ENCODE measurements around the gene MT1G.
A peak's percentile ranks its signal among the peaks of the same experiment; 100 is the strongest.

The MT1G gene

DNA sequence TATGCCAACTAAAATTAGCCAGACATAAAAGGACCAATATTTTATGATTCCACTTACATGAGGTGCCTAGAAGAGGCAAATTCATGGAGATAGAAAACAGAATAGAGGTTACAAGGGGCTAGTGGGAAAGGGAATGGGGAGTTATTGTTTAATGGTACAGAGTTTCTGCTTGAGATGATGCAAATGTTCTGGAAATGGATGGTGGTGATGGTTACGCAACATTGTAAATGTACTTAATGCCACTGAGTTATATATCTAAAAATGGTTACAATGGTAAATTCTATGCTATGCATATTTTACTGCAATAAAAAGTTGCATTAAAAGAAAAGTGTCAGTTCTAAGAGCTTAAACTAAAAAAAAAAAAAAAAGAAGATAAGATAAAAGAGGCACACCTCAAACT, 32.3 kb upstream of the MT1G start:
- no peak for ATAC-seq (replicated peaks)
- no peak for DNase-seq
- H3K4me3 Mint-ChIP-seq: no peak overlapping the region

DNA sequence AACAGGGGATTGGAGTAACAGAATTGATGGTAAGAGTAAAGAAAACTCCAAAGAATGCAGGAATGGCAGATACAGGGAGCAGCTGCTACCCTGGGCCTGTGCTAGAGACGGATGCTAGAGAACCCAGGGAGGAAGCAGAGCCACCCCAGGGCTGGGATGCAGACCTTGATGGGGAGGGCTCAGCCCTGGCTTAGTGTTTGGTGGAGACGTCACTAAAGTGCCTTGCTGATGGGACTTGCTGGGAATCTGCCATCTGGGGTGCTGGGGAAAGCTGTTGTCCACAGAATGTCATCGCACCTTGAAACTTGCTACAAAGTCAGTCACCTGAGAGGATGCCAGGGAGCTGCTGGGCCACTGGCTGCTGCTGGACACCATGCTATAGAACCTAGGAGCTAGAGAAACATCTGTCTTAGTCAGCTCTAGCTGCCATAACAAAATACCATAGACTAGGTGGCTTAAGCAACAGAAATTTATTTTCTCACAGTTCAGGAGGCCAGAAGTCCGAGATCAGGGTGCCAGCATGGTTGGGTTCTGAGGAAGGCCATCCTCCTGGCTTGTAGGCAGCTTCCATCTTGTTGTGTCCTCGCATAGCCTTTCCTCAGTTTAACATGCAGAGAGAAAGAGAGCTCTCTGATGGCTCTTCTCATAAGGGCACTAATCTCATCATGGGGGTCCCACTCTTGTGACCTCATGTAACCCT, 29.7 kb upstream of the MT1G start:
- DNase-seq (no peak), ATAC-seq (replicated peaks) (no peak)
- Mint-ChIP-seq H3K4me3 (no peak overlapping the region), H3K27ac (no peak overlapping the region), H3K4me1 (ENCODE audit: low read depth in 2 of 2) (peaks cover 0 to 2% of the 10 kb centered on the region in 2 donors), H3K27me3 (no peaks in the 10 kb centered on the region), H3K9me3 (no peaks in the 10 kb centered on the region), H3K36me3 (ENCODE audit: insufficient read depth) (no peaks in the 10 kb centered on the region)

More for the DNA sequence above, 32.3 kb upstream of the MT1G start:
- H3K9me3 Mint-ChIP-seq: no peaks in the 10 kb centered on the region
- H3K4me1 Mint-ChIP-seq (ENCODE audit: low read depth in 2 of 2): peaks cover 0 to 2% of the 10 kb centered on the region in 2 donors
- H3K27ac Mint-ChIP-seq: no peak overlapping the region
- no peaks in the 10 kb centered on the region for H3K36me3 Mint-ChIP-seq (ENCODE audit: insufficient read depth)
- no peaks in the 10 kb centered on the region for H3K27me3 Mint-ChIP-seq

DNA sequence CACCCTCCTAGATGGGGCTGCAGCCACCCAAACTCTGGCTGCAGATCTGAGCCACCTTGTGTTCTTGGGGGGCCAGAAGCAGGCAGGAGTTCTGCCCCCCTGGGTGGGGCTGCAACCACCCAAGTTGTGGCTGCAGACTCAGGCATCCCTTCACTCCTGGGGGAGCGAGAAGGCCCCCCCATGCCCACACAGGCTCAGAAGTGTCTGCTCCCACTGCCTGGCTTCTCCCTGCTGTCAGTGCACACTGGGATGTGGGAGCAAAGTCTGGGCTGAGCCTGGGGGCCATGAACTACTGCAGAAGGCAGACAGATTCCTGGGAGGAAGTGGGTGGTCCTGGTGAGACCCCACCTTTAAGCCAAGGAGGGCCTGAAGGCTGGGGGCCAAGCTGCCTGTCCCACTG, 27.4 kb upstream of the MT1G start:
- no peak for DNase-seq
- no peak for ATAC-seq (replicated peaks)
- Mint-ChIP-seq H3K27ac (no peak overlapping the region), H3K9me3 (no peaks in the 10 kb centered on the region), H3K36me3 (ENCODE audit: insufficient read depth) (no peaks in the 10 kb centered on the region), H3K4me1 (ENCODE audit: low read depth in 2 of 2) (no peaks in the 10 kb centered on the region), H3K4me3 (no peak overlapping the region), H3K27me3 (peaks cover 0 to 8% of the 10 kb centered on the region in 2 donors)

DNA sequence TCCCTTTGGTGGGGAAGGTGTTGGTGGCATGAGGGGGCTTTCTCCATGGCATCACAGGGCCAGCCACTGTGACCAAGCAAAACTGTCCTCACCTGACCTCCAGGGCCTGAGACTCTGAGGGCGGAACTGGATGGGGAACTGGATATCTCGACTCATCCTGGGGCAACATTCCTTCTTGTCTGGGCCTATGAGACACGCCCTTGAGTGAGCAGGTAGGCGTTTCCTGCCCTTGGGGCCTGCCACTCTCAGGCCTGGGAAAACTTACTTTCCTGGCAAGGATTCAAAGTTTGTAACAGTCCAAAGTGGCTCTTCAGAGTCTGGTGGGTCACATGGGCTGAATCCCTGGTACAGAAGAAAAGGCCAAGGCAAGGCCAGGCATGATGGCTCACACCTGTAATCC, 24.0 kb upstream of the MT1G start:
- Mint-ChIP-seq H3K27ac (no peak overlapping the region), H3K27me3 (peaks cover 0 to 24% of the 10 kb centered on the region in 2 donors), H3K4me1 (ENCODE audit: low read depth in 2 of 2) (no peaks in the 10 kb centered on the region), H3K36me3 (ENCODE audit: insufficient read depth) (no peaks in the 10 kb centered on the region), H3K9me3 (no peaks in the 10 kb centered on the region), H3K4me3 (no peak overlapping the region)
- DNase-seq: no peak
- no peak for ATAC-seq (replicated peaks)

DNA sequence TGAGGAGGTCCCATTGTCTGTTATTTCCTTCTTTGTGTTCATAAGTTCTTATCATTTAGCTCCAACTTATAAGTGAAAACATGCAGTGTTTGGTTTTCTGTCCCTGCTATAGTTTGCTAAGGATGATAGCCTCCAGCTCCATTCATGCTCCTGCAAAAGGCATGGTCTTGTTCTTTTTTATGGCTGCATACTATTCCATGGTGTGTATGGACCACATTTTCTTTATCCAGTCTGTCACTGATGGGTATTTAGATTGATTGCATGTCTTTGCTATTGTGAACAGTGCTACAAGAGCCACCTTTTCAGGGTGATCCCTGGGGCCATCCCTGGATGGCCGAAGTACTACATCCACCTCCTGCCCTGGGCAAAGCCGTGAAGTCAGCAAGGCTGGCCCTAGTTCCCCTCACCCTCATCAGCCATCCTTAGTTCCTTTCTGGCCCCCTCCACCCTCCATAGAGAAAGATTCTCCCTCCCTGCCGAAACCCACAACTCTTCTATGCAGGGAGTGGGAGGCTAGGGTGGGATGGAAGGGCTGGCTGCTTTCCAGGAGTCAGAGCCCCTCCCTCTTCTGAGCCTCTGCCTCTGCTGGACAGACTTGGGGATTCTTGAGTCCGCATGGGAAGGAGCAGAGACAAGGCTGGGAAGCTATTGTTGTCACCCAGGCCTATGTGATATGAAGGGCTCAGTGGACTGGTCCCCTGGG, 22.7 kb upstream of the MT1G start:
- H3K27ac Mint-ChIP-seq: no peak overlapping the region
- H3K36me3 Mint-ChIP-seq (ENCODE audit: insufficient read depth): no peaks in the 10 kb centered on the region
- ATAC-seq (replicated peaks): no peak
- H3K27me3 Mint-ChIP-seq: peaks cover 0 to 24% of the 10 kb centered on the region in 2 donors
- H3K9me3 Mint-ChIP-seq: no peaks in the 10 kb centered on the region
- no peak overlapping the region for H3K4me3 Mint-ChIP-seq
- no peak for DNase-seq
- no peaks in the 10 kb centered on the region for H3K4me1 Mint-ChIP-seq (ENCODE audit: low read depth in 2 of 2)

DNA sequence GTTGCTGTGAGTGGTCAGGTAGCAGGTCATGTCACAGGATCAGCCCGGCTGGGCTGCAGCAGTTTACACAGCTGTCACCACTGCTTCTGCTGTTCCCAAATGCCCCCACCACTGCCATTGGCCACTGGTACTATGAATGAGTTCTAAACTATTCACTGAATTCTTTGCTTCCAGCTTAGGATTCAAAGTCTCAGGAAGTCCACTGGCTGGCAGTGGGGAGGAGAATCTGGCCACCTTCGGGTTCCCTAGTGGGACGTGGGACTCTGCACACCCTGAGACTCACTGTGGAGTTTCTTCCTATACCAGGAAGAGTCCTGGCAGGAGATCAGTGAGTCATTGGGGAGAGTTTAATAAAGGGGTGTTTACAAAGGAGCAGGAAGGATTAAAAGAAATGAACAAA, 21.3 kb upstream of the MT1G start:
- ATAC-seq (replicated peaks): no peak

DNA sequence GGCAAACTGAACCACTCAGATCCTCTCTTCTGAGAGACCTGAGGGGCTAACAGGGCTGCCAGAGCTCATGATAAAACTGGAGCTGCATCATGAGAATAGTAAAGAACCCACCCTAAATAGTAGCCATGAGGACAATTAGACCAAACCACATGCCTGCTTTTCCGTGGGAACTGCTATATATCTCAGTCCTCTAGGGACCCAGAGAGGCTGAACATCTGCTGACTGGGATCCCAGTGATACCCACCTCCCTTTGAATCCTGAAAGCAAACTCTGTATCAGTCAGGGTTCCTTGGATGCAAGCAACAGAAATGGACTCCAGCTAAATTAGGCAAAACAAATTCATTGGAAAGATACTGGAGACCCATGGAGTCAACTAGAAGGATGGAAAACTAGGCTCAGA, 20.9 kb upstream of the MT1G start:
- Mint-ChIP-seq H3K27me3 (peaks cover 0 to 24% of the 10 kb centered on the region in 2 donors), H3K4me3 (no peak overlapping the region), H3K4me1 (ENCODE audit: low read depth in 2 of 2) (peaks cover 3 to 9% of the 10 kb centered on the region in 2 donors), H3K27ac (no peak overlapping the region), H3K9me3 (no peaks in the 10 kb centered on the region), H3K36me3 (ENCODE audit: insufficient read depth) (no peaks in the 10 kb centered on the region)
- DNase-seq (no peak), ATAC-seq (replicated peaks) (no peak)

More for the DNA sequence above, 21.3 kb upstream of the MT1G start:
- peaks cover 2 to 4% of the 10 kb centered on the region in 2 donors for H3K4me1 Mint-ChIP-seq (ENCODE audit: low read depth in 2 of 2)
- H3K9me3 Mint-ChIP-seq: no peaks in the 10 kb centered on the region
- DNase-seq: no peak
- no peak overlapping the region for H3K27ac Mint-ChIP-seq
- H3K4me3 Mint-ChIP-seq: no peak overlapping the region
- H3K27me3 Mint-ChIP-seq: peaks cover 0 to 24% of the 10 kb centered on the region in 2 donors
- no peaks in the 10 kb centered on the region for H3K36me3 Mint-ChIP-seq (ENCODE audit: insufficient read depth)

DNA sequence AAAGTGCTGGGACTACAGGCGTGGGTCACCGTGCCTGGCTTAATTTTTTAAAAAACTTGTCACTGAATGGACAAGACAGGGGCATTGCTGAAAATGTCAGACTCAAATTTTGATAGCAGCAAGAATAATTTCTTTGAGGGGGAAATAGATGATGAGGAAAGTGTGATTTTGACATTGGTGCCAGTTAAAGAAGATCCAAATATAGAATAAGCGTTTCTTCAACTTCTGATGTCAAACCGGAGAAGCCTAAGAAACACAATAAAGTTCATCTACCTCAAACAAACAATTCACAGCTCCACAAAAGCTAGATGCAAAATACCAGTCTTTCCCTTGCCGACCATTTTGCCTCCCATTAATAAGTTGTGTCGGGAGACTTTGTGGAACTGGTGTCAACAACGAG, 18.9 kb upstream of the MT1G start:
- Mint-ChIP-seq H3K4me3 (no peak overlapping the region), H3K9me3 (no peaks in the 10 kb centered on the region), H3K36me3 (ENCODE audit: insufficient read depth) (peaks cover 10% of the 10 kb centered on the region), H3K4me1 (ENCODE audit: low read depth in 2 of 2) (peaks cover 13 to 17% of the 10 kb centered on the region in 2 donors), H3K27me3 (peaks cover 0 to 24% of the 10 kb centered on the region in 2 donors), H3K27ac (no peak overlapping the region)
- no peak for DNase-seq
- no peak for ATAC-seq (replicated peaks)

DNA sequence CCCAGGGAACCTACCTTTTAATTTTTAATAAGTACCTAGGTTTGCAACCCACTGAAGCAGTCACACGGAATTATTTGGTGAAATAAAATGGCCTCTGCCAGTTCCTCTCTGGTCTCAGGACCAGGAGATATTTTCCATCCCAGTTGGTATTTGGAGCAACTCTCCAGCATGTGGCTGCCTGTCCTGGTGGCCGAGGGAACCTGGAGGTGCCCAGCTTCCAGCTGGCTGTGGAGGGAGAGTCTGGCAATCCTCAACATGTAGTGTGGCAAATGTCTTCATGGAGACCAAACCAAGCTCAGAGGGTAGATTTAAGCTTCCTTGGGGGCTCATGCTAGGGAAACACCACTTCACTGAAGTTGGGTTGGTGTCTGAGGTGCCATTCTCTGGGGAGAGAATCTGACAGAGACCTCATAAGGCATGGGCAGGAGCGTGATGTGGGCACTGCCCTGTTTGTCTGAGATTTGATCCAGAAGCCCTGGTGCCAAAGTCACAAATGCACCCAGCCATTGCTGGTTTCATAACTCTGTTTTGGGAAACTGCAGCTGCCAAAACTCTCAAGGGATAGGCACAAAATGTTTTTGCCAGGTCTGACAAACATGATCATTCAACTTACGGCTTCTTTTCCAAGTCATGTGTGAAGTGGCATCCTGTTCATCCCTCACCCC, 17.2 kb upstream of the MT1G start:
- no peak overlapping the region for H3K4me3 Mint-ChIP-seq
- peaks cover 19 to 21% of the 10 kb centered on the region in 2 donors for H3K4me1 Mint-ChIP-seq (ENCODE audit: low read depth in 2 of 2)
- ATAC-seq (replicated peaks) (no peak), DNase-seq (no peak)
- H3K36me3 Mint-ChIP-seq (ENCODE audit: insufficient read depth): peaks cover 13% of the 10 kb centered on the region
- H3K9me3 Mint-ChIP-seq: no peaks in the 10 kb centered on the region
- H3K27ac Mint-ChIP-seq: no peak overlapping the region
- peaks cover 0 to 13% of the 10 kb centered on the region in 2 donors for H3K27me3 Mint-ChIP-seq

DNA sequence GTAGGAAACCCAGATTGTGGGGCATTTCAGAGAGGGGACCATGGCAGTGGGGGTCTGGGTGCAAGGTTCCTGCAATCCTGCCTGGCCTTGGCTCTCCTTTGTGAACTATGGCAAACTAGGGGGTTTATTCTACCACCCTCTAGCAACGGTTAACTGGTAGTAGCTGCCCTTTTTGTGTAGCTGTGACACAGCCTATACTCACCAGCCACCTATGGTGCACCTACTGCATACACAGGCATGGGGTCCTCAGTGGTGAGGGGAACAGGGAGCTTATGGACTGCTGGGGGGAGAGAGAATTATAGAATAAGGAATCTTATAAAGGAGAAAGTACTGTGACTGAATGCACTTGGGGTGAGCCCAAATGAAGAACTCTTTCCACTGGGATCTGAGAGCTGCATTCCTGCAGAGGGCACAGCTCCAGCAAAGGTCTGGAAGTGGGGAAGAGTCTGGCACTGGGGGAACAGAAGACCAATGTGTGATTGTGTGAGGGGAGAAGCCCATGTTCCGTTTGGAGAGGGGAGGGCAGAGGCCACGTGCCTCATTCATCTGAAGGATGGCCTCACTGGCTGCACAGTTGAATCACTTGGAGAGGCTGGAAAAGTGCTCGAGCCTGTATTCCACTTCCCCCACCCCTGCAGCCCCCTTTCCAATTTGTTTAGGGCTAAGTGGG, 16.5 kb upstream of the MT1G start:
- Mint-ChIP-seq H3K36me3 (ENCODE audit: insufficient read depth) (peaks cover 13% of the 10 kb centered on the region), H3K9me3 (no peaks in the 10 kb centered on the region), H3K4me3 (peak overlapping the region in 1 of 2 donors; percentile 96), H3K27ac (peak overlapping the region in 1 of 2 donors; percentile 13), H3K4me1 (ENCODE audit: low read depth in 2 of 2) (peaks cover 19 to 21% of the 10 kb centered on the region in 2 donors), H3K27me3 (peaks cover 0 to 7% of the 10 kb centered on the region in 2 donors)
- DNase-seq (no peak), ATAC-seq (replicated peaks) (no peak)

DNA sequence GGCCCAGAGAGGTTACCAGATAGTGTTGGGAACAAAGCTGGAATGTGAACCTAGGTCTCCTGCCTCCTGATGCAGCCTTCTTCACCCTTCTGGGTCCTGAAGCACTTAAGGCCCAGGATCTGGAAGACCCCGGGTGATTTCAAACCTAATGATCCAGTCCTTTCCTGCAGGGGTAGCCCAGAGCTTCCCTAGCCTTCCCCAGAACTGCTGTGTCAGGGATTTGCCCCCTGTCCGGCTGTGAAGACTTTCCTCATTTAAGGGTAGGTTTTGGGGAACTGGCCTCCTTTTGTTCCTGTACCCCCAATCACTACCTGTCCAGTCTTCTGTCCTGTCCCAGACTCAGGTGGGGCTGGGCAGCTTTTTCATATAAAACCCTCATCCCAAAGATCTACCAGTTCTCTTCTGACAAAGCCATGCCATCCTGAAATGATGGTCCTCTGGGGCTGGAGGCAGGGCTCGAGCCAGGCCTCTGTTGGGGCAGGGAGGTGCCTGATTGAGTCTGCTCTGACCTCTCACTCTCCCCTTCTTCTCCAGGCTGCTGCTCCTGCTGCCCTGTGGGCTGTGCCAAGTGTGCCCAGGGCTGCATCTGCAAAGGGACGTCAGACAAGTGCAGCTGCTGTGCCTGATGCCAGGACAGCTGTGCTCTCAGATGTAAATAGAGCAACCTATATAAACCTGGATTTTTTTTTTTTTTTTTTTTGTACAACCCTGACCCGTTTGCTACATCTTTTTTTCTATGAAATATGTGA, 15.7 kb upstream of the MT1G start:
- peak overlapping the region; percentile 90 to 96 for H3K27ac Mint-ChIP-seq
- no peaks in the 10 kb centered on the region for H3K27me3 Mint-ChIP-seq
- ATAC-seq (replicated peaks) (no peak), DNase-seq (no peak)
- H3K9me3 Mint-ChIP-seq: no peaks in the 10 kb centered on the region
- H3K36me3 Mint-ChIP-seq (ENCODE audit: insufficient read depth): peaks cover 13% of the 10 kb centered on the region
- peaks cover 19 to 21% of the 10 kb centered on the region in 2 donors for H3K4me1 Mint-ChIP-seq (ENCODE audit: low read depth in 2 of 2)
- H3K4me3 Mint-ChIP-seq: peak overlapping the region; percentile 84 to 96

DNA sequence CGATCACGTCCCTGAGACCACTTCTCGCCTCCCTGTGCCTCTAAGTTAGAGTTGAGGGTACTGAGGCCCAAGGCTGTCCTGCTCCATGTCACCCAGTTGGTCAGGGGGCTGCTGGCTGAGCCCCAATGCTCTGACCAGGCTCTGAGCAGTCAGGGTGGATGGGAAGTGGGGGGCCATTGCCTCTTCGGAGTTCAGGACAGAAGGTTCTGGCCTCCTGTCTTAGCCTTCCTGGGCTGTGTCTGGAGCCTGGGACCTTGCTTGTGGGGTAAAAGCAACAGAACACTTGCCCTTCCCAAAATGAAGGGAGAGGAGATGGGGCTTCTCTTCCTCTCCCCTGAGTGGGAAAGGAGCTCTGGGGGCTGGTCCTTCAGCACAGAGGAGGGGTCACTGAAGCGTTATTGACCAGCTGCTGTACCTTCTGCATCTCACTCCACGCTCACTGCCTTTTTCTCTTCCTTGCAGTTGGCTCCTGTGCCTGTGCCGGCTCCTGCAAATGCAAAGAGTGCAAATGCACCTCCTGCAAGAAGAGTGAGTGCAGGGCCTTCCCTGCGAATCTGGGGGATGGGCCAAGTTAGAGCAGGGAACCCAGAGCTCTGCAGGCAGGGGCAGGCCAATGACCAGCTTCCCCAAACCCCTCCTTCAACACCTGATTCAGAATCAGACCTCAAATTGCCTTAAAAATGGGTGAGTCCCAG, 15.0 kb upstream of the MT1G start:
- H3K9me3 Mint-ChIP-seq: no peaks in the 10 kb centered on the region
- ATAC-seq (replicated peaks) (peak; percentile 0), DNase-seq (peak in 1 of 3 experiments; percentile 24)
- peaks cover 19 to 21% of the 10 kb centered on the region in 2 donors for H3K4me1 Mint-ChIP-seq (ENCODE audit: low read depth in 2 of 2)
- H3K27ac Mint-ChIP-seq: peak overlapping the region; percentile 90 to 96
- H3K36me3 Mint-ChIP-seq (ENCODE audit: insufficient read depth): peaks cover 13% of the 10 kb centered on the region
- H3K4me3 Mint-ChIP-seq: peak overlapping the region; percentile 84 to 96
- H3K27me3 Mint-ChIP-seq: no peaks in the 10 kb centered on the region

Data from effector memory CD8-positive, alpha-beta T cell (primary cell).